Measurements from ENCODE around the gene SLC1A5. TPM values are rescaled to one million over a fixed set of nuclear protein-coding genes. Genes with fewer than 3 reads are reported as not detected.
"Not testable (repeated sequence)": the region's sequence is repeated elsewhere in the genome, so short reads cannot be mapped to it uniquely, and the experiment has no call there.

The SLC1A5 gene
- total RNA-seq, 2 donors from 2014 or later, result 122 to 214 TPM

- no peaks in the 10 kb centered on the region for H3K27me3 ChIP-seq (replicated peaks; ENCODE audit: insufficient read depth)
- H3K27ac ChIP-seq, result peak overlapping the region; percentile 63 to 69
- H3K9me3 ChIP-seq, result no peaks in the 10 kb centered on the region
- no peaks in the 10 kb centered on the region for H3K36me3 ChIP-seq
- TF ChIP-seq POLR2A (IDR thresholded peaks at IDR 0.05) (no peak), POLR2AphosphoS5 (IDR thresholded peaks at IDR 0.05) (peak; percentile 19)
- intact Hi-C loops (cut with DNase I), result no loop called here
- H3K4me3 ChIP-seq, result no peak overlapping the region
- 54% methylated on average over 24 of the region's 24 CpGs for WGBS
- DNase-seq (ENCODE audit: low spot score), result peak; percentile 17
- H3K4me1 ChIP-seq (replicated peaks), result no peaks in the 10 kb centered on the region
These were observed 24.8 kb upstream of the SLC1A5 start for GRCh38 chr19:46812977-46813838.

GRCh38 chr19:46809534-46810272, 21.3 kb upstream of the SLC1A5 start:
- no peak overlapping the region for H3K27ac ChIP-seq
- H3K9me3 ChIP-seq, result no peaks in the 10 kb centered on the region
- WGBS, result 96% methylated on average over 13 of the region's 13 CpGs
- TF ChIP-seq POLR2AphosphoS5 (IDR thresholded peaks at IDR 0.05) (no peak), CTCF (IDR thresholded peaks at IDR 0.05) (no peak), POLR2A (IDR thresholded peaks at IDR 0.05) (no peak)
- intact Hi-C loops (cut with DNase I), result no loop called here
- no peaks in the 10 kb centered on the region for H3K27me3 ChIP-seq (replicated peaks; ENCODE audit: insufficient read depth)
- DNase-seq (ENCODE audit: low spot score), result no peak
- H3K36me3 ChIP-seq, result no peaks in the 10 kb centered on the region
- H3K4me3 ChIP-seq, result no peak overlapping the region
- H3K4me1 ChIP-seq (replicated peaks), result no peaks in the 10 kb centered on the region

- H3K36me3 ChIP-seq, result no peaks in the 10 kb centered on the region
- no peaks in the 10 kb centered on the region for H3K27me3 ChIP-seq (replicated peaks; ENCODE audit: insufficient read depth)
- no peak for DNase-seq (ENCODE audit: low spot score)
- H3K27ac ChIP-seq, result no peak overlapping the region
- H3K4me1 ChIP-seq (replicated peaks), result no peaks in the 10 kb centered on the region
- H3K9me3 ChIP-seq, result no peaks in the 10 kb centered on the region
- H3K4me3 ChIP-seq, result no peak overlapping the region
- 87% methylated on average over 7 of the region's 7 CpGs for WGBS
- intact Hi-C loops (cut with DNase I), result no loop called here
- TF ChIP-seq POLR2AphosphoS5 (IDR thresholded peaks at IDR 0.05), result no peak
- TF ChIP-seq POLR2A (IDR thresholded peaks at IDR 0.05), result no peak
These were observed 18.3 kb upstream of the SLC1A5 start for GRCh38 chr19:46806656-46807055.

GRCh38 chr19:46804432-46804831, 16.0 kb upstream of the SLC1A5 start:
- H3K27ac ChIP-seq; H3K36me3 ChIP-seq; H3K4me1 ChIP-seq (replicated peaks); DNase-seq (ENCODE audit: low spot score); H3K27me3 ChIP-seq (replicated peaks; ENCODE audit: insufficient read depth); intact Hi-C loops (cut with DNase I); H3K4me3 ChIP-seq; H3K9me3 ChIP-seq: not testable (repeated sequence)
- WGBS, result 87% methylated on average over 4 of the region's 4 CpGs

GRCh38 chr19:46803555-46803954, 15.2 kb upstream of the SLC1A5 start:
- H3K4me1 ChIP-seq (replicated peaks), result no peaks in the 10 kb centered on the region
- H3K27me3 ChIP-seq (replicated peaks; ENCODE audit: insufficient read depth), result no peaks in the 10 kb centered on the region
- 71% methylated on average over 2 of the region's 2 CpGs for WGBS
- intact Hi-C loops (cut with DNase I), result no loop called here
- no peak overlapping the region for H3K27ac ChIP-seq
- H3K9me3 ChIP-seq, result no peaks in the 10 kb centered on the region
- TF ChIP-seq POLR2A (IDR thresholded peaks at IDR 0.05) (no peak), CTCF (IDR thresholded peaks at IDR 0.05) (no peak), POLR2AphosphoS5 (IDR thresholded peaks at IDR 0.05) (no peak)
- no peaks in the 10 kb centered on the region for H3K36me3 ChIP-seq
- DNase-seq (ENCODE audit: low spot score), result no peak
- H3K4me3 ChIP-seq, result no peak overlapping the region

GRCh38 chr19:46802152-46802551, 13.8 kb upstream of the SLC1A5 start:
- no peaks in the 10 kb centered on the region for H3K36me3 ChIP-seq
- no peaks in the 10 kb centered on the region for H3K9me3 ChIP-seq
- no peaks in the 10 kb centered on the region for H3K27me3 ChIP-seq (replicated peaks; ENCODE audit: insufficient read depth)
- H3K4me3 ChIP-seq, result no peak overlapping the region
- TF ChIP-seq CTCF (IDR thresholded peaks at IDR 0.05), result no peak
- no peak for TF ChIP-seq POLR2A (IDR thresholded peaks at IDR 0.05)
- no peak for TF ChIP-seq POLR2AphosphoS5 (IDR thresholded peaks at IDR 0.05)
- no peak overlapping the region for H3K27ac ChIP-seq
- intact Hi-C loops (cut with DNase I), result no loop called here
- WGBS, result 95% methylated on average over 5 of the region's 5 CpGs
- DNase-seq (ENCODE audit: low spot score), result no peak
- H3K4me1 ChIP-seq (replicated peaks), result no peaks in the 10 kb centered on the region

Data from prostate gland (tissue), 2 donors.